ENCODE measurements around the gene CMTM4.
"Not testable (repeated sequence)": the region's sequence is repeated elsewhere in the genome, so short reads cannot be mapped to it uniquely, and the experiment has no call there.

The CMTM4 gene

DNA sequence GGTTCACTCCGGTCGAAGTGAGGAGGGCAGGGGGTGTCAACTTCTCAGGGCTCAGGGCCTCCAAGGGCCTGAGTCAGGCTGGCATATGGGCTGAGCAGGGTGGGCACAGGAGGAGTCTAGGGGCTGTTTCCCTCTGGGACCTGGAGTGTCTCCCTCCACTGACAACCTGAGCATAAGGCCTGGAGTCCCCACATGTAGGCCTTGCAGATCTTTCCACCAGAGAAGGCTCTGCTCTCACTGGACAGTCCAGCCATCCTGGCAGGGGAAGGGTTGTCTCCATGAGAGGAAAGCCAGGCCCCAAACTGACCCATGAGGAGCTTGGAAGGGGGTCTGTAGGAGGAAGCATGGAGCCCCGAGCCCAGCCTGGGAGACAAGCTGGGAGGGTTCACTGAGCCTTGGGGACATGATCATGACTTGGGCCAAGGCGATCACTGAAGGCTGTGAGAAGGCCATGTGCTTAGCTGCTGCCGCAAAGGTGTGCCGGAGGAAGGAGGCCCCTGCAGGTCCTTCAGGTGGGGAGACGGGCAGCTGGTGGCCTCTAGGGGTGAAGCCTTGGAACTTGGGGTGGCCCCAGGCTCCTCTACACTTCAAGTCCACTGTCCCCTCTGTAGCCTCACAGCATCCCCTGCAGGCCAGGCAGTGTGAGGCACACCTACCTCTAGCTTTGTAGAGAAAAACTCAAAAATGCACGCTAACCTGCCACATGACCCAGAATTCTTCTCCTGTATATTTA lies 107.4 kb downstream of the CMTM4 start:
- no peak for DNase-seq

DNA sequence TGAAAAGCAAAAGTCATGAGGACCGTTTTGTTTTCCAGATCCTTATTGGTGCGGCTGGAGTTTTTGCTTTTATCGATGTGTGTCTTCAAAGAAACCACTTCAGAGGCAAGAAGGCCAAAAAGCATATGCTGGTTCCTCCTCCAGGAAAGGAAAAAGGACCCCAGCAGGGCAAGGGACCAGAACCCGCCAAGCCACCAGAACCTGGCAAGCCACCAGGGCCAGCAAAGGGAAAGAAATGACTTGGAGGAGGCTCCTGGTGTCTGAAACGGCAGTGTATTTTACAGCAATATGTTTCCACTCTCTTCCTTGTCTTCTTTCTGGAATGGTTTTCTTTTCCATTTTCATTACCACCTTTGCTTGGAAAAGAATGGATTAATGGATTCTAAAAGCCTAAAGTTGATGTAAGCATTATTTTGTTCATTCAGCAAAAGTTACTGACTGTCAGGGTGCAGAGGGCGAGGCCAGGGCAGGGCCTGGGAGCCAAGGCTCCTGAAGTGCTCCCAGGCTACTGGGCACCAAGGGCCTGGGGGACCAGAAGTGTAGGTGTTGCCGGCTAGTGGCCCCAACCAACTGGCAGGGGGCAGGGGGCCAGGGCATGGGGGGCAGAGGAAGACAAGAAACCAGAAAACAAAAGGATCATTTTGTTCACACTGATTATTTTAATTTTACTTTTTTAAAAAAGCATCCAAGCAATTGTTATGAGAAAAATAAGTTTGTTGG lies 108.5 kb downstream of the CMTM4 start:
- no peak for DNase-seq

DNA sequence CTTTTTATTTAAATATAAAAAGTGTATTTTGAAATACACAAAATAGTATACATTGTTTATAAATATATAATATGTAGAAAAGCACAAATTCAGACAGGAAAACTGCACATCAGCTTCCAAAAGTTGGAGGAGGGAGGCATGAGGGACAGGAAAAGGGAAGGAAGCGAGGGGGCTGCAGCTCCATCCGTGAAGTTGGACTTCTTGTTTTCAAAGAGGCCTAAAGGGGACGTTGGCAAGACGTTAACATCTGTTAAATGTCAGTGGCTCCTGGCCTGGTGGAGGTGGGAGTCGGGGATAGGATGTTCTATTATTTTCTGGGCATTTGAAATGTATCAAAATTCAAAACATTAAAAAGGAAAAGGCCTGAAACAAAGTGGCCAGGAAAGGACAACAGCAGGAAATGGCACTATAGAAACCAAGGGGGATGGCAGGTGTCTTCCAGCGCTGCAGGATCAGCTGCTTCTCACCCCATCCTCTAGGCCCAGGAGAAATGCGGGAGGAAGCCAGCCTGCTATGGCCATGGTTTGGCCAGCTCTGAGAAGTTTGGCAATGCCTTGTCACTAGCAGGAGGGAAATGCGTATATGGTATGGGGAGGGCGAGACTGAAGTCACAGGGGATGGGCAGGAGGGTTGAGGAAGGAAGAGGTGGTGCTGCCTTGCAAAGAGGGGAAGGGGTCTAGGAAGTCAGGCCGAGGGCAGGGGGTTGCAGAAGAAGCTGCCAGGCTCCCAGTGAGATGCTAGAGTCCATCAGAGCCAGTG lies 110.9 kb downstream of the CMTM4 start:
- DNase-seq: no peak

DNA sequence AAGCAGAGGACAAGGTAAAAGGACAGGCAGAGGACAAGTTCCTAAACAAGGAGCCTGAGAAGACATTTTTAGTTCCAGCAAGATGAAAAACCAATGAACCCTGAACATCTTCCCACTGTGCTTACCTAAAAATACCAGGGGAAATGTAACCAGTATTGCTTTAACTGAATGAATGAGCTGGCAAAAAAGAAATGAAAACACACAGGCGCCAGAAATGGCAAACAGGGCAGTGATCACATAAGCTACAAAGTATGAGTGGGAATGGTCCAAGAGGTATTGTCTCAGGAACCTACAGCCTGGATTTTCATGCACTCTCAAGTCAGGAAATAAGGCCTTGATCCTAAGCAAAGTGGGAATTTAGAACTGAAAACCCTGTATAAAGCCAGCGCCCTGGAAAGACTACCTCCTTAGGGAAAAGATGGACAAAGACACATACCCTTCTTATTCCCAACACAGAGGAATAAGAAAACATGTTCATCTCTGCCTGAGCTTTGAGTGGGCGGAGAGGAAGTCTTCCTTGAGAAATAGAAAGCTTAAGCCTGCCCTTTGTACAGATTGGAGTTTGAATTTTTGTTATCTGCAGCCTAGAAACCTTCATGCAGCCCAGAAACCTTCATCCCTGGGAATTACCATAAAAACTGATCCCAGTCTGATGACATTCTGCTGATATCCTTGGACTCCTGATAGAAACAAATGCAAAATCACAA lies 115.1 kb downstream of the CMTM4 start:
- DNase-seq: no peak

DNA sequence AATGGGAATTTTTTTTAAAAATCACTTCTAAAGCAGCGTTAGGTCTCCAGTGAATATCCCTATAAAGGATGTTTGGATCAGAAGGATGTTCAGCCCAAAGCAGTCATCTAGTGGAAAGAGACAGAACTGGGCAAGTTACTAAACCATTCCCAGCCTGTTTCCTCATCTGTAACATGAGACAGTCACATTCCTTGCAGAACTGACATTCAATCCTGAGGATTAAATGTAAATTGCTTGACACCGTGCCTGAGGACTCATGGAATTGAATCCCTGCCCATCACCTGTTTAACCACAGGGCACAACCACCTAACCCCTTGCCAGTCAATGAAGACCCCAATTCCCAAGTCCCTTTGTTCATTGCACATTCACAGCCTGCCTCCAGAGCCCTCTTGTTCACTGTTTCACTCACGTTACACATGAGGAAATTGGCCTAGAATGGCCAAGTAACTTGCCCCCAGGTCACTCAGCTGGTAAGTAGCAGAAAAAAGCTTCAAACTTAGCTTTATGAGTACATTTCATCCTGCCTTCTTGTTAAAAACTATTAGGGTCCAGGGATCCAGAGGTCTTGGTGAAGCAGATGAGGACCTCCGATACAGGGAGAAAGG lies 115.8 kb downstream of the CMTM4 start:
- DNase-seq: peak; percentile 37

DNA sequence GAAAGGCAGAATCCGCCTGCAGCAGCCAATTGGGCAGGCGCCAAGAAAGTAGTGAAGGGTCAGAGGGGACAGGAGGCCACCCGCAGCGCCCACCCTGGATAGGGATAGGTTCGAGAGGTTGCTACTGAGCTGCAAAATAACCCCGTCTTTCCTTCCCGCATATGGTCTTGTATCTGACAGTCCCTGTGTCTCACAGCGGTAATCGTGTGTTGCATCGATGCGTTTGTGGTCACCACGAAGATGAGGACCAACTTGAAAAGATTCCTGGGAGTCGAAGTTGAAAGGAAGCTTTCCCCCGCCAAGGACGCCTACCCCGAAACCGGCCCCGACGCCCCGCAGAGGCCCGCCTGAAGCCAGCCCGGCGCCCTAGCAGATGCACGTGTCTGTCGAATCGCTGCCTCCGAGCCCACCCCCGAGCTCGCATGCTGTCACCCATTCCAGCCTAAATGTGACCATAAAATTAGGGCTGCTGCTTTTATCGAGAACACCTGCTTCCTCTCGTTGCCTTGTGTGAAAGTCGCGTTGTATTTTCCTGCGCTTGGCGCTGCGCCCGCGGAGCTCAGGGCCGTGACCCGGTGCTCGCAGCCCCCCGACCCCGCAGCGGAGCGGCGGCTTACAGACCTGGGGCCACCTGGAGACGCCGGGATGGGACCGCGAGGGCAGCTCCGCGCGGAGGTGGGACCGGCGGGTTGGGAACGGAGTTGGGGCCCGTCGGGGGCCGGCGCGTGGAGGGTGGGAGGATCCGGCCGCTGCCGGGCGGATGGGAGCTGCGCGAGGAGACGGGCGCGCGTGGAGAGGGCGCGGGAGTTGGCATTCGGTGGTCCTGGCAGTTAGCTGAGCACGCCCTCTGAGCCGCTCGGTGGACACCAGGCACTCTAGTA lies 117.7 kb downstream of the CMTM4 start, which contains the start of gene CMTM2:
Gene CMTM2 (plus strand): TSS at position 813 of the 881 bp plus-strand sequence. CDS start 145 bp downstream, outside the sequence.
- no peak for DNase-seq

DNA sequence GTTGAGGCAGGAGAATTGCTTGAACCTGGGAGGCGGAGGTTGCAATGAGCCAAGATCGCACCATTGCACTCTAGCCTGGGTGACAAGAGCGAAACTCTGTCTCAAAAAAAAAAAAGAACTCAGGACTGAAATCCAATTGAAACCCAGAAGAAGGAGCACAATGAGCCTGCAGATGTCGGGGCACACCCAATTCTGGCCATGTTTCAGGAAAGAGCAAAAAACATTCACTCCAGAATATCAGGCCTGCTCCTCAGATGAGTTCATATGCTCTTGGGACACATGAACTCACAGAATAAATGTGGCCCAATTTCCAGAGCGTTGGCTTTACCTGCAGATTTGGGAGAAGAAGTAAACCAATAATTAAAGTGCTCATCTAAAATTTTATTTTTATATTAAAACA lies 120.2 kb downstream of the CMTM4 start:
- no peak for DNase-seq

DNA sequence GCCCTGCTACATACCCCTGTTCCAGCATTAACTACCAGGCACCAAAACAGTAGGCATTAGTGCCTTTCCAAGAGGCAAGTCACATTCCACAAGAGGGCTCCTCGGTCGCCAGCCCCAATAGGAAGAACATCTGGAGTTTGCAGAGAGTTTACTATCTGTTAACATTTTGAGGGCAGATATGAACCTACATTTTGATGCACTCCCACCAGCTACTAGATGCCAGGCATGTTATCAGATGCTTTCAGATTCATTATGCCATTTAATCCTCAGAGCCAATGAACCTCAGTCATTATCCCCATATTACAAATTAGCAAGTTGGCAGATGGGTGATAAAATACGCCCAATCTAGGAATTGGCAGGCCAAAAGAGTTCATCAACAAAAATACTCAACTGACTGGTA lies 121.5 kb downstream of the CMTM4 start:
- DNase-seq: no peak

DNA sequence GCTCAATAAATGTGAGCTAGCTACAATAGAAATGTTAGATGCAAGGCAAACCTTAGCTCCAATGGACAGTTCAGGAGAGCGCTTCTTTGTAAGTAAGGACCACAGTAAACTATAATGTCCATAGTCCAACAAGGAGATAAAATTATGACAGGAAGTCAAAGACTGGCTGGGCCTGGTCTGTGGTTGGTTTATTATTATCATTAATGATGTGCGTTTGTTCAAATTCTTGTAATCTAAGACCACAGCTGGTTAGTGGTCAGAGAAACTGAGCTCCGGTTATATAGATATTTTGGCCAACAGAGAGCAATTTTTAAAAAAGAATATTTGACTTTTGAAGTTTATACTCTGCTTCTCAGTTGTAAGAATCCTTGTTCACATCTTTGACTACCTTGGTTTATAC lies 122.0 kb downstream of the CMTM4 start:
- DNase-seq: no peak

DNA sequence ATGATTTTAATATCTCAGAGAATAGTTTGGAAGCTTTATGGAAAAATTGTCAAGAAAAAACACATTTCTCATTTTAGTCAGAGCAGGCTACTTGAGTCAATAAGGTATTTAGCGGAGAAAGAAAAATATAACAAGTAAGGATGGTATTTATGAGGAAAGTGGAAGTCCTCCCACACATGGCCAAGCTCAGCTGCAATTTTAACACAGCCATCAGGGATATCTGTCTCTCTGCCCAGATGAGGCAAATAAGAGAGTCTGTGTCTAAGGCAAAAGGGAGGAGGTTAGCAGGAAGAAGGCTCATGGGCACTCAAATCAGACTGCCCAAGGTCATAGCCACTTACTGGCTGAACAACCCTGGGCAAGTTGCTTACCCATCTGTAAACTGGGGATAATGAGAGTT lies 122.5 kb downstream of the CMTM4 start:
- DNase-seq: no peak

DNA sequence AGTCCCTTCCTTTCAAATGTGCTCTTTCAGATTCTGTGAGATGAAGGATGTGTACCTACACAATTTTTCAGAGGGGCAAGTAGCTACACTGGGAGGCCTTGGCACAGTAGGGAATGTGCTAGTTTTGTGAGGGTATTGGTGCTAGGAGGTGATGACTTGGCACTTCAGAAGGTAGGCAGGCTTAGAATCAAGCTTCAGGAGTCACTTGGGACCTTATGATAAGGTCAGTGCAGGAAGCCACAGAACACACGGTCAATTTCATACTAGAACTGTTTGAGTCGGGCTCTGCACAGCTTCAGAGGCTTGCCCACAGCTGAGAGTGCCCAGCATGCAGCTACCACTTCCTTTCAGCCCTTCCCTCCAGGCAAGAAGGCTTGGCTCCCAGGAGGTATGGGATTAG lies 124.2 kb downstream of the CMTM4 start:
- DNase-seq: no peak

DNA sequence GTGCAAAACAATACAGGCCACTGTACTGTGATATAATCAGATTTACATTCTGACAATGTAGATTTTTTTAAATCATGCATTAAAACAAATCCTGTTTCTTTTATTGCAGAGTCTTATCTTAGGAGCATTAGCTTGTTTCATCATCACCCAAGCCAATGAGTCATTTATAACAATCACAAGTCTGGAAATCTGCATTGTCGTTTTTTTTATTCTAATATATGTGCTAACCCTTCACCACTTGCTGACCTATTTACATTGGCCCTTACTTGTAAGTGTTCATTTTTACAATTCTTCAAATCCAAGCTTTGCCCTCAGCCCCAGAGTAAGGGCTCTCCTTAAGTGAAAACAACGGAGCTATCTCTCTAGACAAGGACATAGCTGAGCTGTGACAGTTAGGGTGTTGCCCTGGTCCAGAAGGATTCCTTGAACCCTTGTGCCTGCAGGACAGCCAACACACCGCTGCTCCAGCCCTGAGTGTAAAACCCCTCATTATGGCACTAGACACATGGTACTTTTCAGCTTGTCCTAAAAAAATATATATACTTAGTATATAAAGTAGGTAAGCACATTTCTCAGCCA lies 126.6 kb downstream of the CMTM4 start:
- DNase-seq: no peak

DNA sequence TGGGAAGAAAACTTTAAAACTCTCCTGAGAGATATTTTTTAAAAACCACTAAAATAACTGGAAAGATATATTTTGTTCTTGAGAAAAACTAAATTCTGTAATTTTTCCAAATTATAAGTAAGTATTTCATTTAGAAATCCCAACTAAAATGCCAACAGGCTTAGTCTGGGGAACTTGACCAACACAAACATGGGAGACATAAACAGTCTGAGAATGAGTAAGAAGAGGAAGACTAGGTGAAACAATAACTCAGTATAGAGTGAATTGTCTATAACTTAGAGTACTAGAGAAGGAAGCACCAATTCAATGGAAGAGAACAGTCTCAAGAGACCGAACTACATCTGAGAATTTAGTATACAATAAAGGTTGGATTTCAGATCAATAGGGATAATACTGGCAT lies 127.4 kb downstream of the CMTM4 start:
- DNase-seq: peak; percentile 7

DNA sequence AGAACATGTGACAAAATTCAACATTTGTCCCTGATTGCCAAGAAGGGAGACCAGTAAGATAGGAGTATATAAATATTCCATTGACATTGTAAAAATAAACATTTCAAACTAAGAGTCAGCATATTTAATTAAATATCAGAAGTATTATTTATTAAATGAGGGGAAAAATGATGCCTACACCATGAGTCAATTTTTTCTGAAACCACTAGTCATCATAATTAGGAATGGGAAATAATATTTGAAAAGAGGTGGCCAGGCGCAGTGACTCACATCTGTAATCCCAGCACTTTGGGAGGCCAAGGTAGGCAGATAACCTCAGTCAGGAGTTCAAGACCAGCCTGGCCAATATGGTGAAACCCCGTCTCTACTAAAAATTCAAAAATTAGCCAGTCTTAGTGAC lies 128.2 kb downstream of the CMTM4 start:
- no peak for DNase-seq

DNA sequence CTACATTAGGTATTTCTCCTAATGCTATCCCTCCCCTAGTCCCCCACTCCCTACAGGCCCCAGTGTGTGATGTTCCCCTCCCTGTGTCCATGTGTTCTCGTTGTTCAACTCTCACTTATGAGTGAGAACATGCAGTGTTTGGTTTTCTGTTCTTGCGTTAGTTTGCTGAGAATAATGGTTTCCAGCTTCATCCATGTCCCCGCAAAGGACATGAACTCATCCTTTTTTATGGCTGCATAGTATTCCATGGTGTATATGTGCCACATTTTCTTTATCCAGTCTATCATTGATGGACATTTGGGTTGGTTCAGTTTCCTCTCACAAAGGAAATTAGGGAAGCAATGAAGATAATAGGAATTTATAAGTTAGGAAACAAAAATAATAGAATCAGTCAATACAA lies 129.3 kb downstream of the CMTM4 start:
- DNase-seq: not testable (repeated sequence)

DNA sequence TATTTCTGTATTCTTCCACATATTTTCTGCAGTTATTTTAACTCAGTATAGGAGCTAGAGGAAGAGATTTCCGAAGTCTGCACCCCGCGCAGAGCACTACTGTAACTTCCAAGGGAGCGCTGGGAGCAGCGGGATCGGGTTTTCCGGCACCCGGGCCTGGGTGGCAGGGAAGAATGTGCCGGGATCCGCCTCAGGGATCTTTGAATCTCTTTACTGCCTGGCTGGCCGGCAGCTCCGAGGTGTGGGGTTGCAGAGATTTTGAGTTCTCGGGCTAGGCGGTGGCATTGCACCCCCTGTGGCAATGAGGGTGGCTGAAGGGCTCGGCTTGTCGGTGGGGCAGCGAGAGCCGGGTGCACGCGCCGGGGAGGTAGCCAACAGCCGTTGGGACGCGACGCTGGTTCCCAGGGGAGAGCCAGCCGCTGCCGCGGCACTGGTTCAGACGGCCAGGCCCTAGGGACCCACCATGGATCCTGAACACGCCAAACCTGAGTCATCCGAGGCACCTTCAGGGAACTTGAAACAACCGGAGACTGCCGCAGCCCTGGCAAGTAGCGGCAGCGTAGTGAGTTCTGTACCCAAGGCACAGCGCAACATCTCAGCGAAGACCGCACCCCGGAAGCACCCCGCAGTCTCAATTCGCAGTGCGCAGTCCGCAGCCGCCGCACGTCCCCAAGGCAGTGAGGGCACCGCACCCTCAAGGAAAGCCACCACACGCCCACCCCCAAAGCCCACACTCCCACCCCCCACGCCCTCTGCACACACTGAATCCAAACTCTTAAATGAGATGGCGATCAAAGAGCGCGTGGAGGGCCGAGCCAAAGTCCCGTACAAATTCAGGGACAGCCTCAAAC lies 130.3 kb downstream of the CMTM4 start, which contains the start of gene CMTM1:
Gene CMTM1 (plus strand): TSS at position 389 of the 851 bp plus-strand sequence. CDS start 75 bp downstream, at position 464.
- no peak for DNase-seq
